HUES6 (cell line): ENCODE data around the gene FAM234A.

Experiments used
- H3K27ac ChIP-seq: 2 replicates; pipeline ENCODE4 v1.7.0; 2013; ENCODE audit warnings: low read depth, mild to moderate bottlenecking, low read length, inconsistent platforms
- H3K27me3 ChIP-seq: 2 replicates; pipeline ENCODE4 v1.6.1; 2013; ENCODE audit warnings: low read length; ENCODE audit not compliant: control insufficient read depth, insufficient read depth
- H3K36me3 ChIP-seq: 2 replicates; pipeline ENCODE4 v1.6.1; 2013; ENCODE audit warnings: low read length; ENCODE audit not compliant: control insufficient read depth, insufficient read depth
- H3K4me1 ChIP-seq: 2 replicates; pipeline ENCODE4 v1.6.1; 2013; ENCODE audit warnings: low read length; ENCODE audit not compliant: control insufficient read depth, insufficient read depth
- H3K4me3 ChIP-seq: 2 replicates; pipeline ENCODE4 v1.5.1; 2013; ENCODE audit warnings: low read depth, low read length
- H3K9ac ChIP-seq: one replicate; pipeline ENCODE4 v1.6.1; 2013; ENCODE audit warnings: mild to moderate bottlenecking, low read length
- H3K9me3 ChIP-seq: 2 replicates; pipeline ENCODE4 v1.6.1; 2013; ENCODE audit warnings: low read depth, low read length; ENCODE audit not compliant: control insufficient read depth, insufficient read depth

Gene FAM234A

DNA sequence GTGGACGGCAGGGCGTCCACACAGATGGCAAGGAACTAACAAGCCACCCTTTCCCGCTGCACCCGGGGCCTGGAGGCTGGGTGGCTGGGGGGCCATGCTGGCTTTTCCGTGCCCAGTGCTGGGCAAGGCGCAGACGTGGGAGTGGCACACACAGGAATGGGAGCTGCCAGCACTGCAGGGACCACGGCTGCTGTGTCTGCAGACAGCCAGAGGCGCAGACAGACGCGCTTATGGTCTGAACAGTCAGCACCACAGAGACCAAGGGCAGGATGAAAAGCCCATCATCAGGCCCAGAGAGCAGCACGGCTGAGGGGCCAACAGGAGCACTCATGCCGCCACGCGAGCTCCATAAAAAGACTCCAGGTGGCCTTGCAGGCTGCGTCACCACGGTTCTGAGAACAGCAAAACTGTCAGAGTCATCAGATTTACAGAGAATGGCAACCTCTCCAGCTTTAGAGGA is 72.3 kb downstream of the FAM234A start:
- Histone ChIP-seq H3K9me3 (no peaks in the 10 kb centered on the region), H3K27ac (no peak overlapping the region), H3K4me1 (no peaks in the 10 kb centered on the region), H3K9ac (no peak overlapping the region), H3K4me3 (no peak overlapping the region), H3K36me3 (peaks cover 67% of the 10 kb centered on the region), H3K27me3 (no peaks in the 10 kb centered on the region)

DNA sequence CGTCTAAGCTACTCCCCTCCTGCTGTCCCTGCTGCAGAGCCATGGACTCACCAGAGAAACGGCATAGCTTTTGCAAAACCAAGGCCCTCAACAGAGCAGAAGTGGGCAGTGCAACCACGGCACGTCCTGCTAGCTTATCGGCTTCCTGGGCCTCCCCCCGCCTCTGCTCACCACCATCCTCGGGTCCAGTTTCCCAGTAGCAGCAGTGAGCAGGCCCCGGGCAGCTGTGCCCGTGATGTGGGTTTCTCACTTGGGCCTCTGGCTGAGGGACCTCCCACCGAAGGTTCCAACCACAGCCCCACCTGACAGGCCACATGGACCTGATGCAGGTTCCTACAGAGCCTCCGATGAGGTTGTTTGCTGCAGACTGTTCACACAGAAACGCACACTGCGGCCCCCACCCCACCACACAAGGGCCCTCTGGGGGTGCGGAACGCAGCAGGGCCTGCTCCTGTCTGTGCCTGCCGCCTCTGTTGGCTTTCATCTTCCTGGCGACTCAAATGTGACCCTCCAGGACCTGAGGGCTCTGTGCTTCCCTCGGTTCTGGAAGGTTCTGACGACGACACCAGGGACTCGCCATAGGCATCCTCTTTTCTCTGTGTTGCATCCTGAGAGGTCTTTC is 73.2 kb downstream of the FAM234A start:
- no peak overlapping the region for H3K27ac ChIP-seq
- no peak overlapping the region for H3K9ac ChIP-seq
- H3K9me3 ChIP-seq = no peaks in the 10 kb centered on the region
- no peaks in the 10 kb centered on the region for H3K27me3 ChIP-seq
- no peaks in the 10 kb centered on the region for H3K4me1 ChIP-seq
- H3K4me3 ChIP-seq = no peak overlapping the region
- peaks cover 67% of the 10 kb centered on the region for H3K36me3 ChIP-seq

DNA sequence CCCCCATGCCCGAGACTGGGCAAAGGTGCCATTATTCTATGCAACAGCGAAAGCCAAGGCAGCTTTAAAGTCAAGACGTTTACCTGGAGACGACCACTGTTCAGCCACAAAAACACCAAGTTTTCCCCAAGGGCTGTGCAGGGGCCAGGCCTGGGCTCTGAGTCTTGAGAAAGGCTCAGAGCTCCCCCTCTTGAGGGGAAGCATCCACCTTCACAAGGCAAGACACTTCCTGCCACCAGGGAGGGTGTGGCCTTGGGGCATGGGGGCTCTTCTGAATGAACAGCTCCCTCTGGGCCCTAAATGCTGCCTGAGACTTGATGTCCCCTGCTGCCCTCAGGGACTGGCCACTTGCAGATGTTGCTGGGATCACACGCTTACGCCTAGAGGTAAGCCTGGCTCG is 74.9 kb downstream of the FAM234A start:
- Histone ChIP-seq H3K9me3 (no peaks in the 10 kb centered on the region), H3K4me1 (no peaks in the 10 kb centered on the region), H3K4me3 (no peak overlapping the region), H3K9ac (no peak overlapping the region), H3K27ac (no peak overlapping the region), H3K36me3 (peaks cover 73% of the 10 kb centered on the region), H3K27me3 (no peaks in the 10 kb centered on the region)

DNA sequence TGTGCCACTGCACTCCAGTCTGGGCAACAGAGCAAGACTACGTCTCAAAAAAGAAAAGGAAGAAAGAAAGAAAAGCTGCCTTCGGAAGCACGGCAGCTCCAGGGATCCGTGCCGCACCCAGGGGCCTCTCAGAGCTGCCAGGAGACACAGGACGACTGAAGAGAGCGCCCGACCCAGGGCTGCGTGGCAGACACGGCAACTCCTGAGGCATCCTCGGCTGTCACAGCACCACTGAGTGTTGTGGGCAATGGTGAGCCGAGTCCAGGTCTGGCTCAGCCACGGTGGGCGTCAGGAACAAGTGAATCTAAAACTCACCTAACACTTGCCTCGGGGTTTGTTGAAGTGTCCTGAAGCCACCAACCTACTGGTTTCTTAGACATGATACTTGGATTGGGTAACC is 77.1 kb downstream of the FAM234A start:
- Histone ChIP-seq H3K27me3 (no peaks in the 10 kb centered on the region), H3K36me3 (peaks cover 66% of the 10 kb centered on the region), H3K4me1 (no peaks in the 10 kb centered on the region), H3K9me3 (no peaks in the 10 kb centered on the region), H3K27ac (no peak overlapping the region), H3K4me3 (no peak overlapping the region), H3K9ac (no peak overlapping the region)

DNA sequence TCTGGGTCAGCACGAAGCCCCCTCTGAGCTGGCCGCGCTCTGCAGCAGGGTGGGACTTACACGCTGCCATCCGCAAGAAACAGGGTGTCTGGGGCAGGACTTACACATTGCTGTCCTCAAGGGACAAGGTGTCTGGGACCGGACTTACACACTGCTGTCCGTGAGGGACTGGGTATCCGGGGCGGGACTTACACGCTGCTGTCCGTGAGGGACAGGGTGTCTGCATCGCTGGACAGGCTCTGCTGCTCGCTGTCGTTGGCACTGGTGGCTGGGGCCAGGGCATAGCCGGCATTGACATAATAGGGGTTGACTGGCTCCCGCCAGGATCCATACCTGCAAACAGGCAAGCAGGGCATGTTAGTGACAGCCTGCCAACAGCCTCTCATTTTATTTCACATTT is 79.7 kb downstream of the FAM234A start:
- H3K27ac ChIP-seq = no peak overlapping the region
- H3K9ac ChIP-seq = no peak overlapping the region
- peaks cover 62% of the 10 kb centered on the region for H3K36me3 ChIP-seq
- no peak overlapping the region for H3K4me3 ChIP-seq
- peaks cover 8% of the 10 kb centered on the region; the same call in 1 of the 2 replicates for H3K4me1 ChIP-seq
- no peaks in the 10 kb centered on the region for H3K27me3 ChIP-seq
- no peaks in the 10 kb centered on the region for H3K9me3 ChIP-seq

DNA sequence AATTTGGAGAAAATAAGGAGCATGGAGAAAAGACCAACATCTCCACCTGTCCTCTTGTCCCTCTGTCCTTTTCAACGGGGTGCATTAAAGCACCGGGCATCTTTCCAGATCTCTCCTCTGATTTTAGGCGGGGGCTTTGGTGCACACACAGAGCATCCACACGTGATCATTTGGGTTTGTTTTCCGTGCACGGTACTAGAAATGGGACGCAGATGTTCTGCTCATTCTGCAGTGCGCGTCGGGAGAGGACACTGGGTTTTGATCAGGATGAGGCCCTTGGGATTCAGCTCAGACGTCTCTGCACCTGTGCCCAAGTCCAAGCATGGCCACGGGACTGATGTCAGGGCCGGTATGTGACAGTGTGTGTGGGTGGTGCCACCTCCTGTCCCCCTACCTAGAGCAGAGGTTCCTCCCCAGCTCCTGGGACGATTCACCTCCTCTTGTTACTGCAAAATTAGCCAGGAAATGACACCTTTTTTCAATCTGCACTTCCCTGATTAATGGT is 80.2 kb downstream of the FAM234A start:
- Histone ChIP-seq H3K9me3 (no peaks in the 10 kb centered on the region), H3K4me3 (no peak overlapping the region), H3K9ac (no peak overlapping the region), H3K27ac (no peak overlapping the region), H3K4me1 (peaks cover 8% of the 10 kb centered on the region; the same call in 1 of the 2 replicates), H3K36me3 (peaks cover 63% of the 10 kb centered on the region), H3K27me3 (no peaks in the 10 kb centered on the region)
